Measurements from ENCODE around the gene TEX29. TPM values are rescaled to one million over a fixed set of nuclear protein-coding genes. Genes with fewer than 3 reads are reported as not detected.

The TEX29 gene
- polyA plus RNA-seq, 1 donor from 2014 or later, result not detected

DNA sequence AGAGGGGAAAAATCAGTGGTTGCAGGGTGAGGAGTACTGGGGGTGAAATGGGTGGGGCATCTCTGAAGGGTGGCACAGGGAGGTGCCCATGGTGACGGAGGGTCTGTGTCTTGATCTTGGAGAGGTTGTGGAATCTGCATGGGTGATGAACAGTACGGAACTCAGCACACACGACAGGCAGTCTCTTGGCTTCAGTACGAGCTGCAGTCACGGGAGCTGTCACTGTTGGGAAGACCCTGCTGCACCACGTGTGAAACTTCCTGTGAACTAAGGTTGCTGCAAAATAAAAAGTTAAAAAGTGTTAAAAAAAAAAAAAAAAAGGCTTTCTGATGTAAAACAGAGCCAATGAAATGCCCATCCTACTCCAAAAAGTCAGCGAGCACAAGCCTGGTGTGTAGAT lies 34.3 kb downstream of the TEX29 start:
- H3K27ac ChIP-seq (ENCODE audit: low read length), result no peak overlapping the region
- H2AFZ ChIP-seq (ENCODE audit: low read depth, low read length), result no peak overlapping the region
- H3F3A ChIP-seq (ENCODE audit: insufficient read depth, low read length, poor library complexity, severe bottlenecking), result no peaks in the 10 kb centered on the region
- no peaks in the 10 kb centered on the region for H4K20me1 ChIP-seq (ENCODE audit: insufficient read depth)
- no peaks in the 10 kb centered on the region for H3K9me2 ChIP-seq (ENCODE audit: insufficient read depth, low read length)
- no peak overlapping the region for H3K4me2 ChIP-seq (ENCODE audit: low read length)
- H3K9me3 ChIP-seq (ENCODE audit: low read length), result no peaks in the 10 kb centered on the region
- no peak overlapping the region for H3K4me3 ChIP-seq (ENCODE audit: low read length)
- H3K36me3 ChIP-seq (ENCODE audit: insufficient read depth, low read length), result no peaks in the 10 kb centered on the region
- H3K79me2 ChIP-seq (replicated peaks; ENCODE audit: insufficient read depth, low read length), result no peaks in the 10 kb centered on the region
- TF ChIP-seq RAD21 (conservative IDR thresholded peaks at IDR 0.05) (no peak), POLR2AphosphoS5 (IDR thresholded peaks at IDR 0.05) (no peak), SMC3 (conservative IDR thresholded peaks at IDR 0.05; ENCODE audit: poor library complexity) (no peak), TAF1 (IDR thresholded peaks at IDR 0.05; ENCODE audit: low read depth) (no peak), MXI1 (conservative IDR thresholded peaks at IDR 0.05; ENCODE audit: poor library complexity, severe bottlenecking) (no peak)
- TF ChIP-seq, protein P1, sequence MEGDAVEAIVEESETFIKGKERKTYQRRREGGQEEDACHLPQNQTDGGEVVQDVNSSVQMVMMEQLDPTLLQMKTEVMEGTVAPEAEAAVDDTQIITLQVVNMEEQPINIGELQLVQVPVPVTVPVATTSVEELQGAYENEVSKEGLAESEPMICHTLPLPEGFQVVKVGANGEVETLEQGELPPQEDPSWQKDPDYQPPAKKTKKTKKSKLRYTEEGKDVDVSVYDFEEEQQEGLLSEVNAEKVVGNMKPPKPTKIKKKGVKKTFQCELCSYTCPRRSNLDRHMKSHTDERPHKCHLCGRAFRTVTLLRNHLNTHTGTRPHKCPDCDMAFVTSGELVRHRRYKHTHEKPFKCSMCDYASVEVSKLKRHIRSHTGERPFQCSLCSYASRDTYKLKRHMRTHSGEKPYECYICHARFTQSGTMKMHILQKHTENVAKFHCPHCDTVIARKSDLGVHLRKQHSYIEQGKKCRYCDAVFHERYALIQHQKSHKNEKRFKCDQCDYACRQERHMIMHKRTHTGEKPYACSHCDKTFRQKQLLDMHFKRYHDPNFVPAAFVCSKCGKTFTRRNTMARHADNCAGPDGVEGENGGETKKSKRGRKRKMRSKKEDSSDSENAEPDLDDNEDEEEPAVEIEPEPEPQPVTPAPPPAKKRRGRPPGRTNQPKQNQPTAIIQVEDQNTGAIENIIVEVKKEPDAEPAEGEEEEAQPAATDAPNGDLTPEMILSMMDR (IDR thresholded peaks at IDR 0.05; ENCODE audit: poor library complexity, severe bottlenecking), result no peak
- H3K9ac ChIP-seq (ENCODE audit: low read length), result no peak overlapping the region
- no peaks in the 10 kb centered on the region for H3K27me3 ChIP-seq (ENCODE audit: insufficient read depth, low read depth, low read length)

DNA sequence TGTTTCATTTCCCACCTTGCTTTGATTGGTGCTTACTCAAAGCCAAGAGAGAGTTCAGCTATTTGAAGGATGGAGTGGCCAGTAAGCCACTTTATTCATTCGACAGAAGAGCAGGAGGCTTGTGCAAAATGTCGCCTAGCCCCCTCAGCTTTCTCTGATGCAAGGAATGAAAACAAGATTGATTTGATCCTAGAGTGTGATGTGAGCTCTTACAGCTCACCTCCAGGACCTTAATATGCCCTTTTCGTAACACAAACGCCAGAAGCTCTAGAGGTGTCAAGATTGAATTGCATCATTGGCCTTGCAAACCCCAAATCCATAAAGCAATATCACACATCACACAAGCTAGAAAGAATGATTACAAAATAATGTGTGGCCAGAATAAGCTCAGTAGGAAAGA lies 36.4 kb downstream of the TEX29 start:
- no peak overlapping the region for H3K9ac ChIP-seq (ENCODE audit: low read length)
- no peak overlapping the region for H2AFZ ChIP-seq (ENCODE audit: low read depth, low read length)
- H3K79me2 ChIP-seq (replicated peaks; ENCODE audit: insufficient read depth, low read length), result no peaks in the 10 kb centered on the region
- no peaks in the 10 kb centered on the region for H3K9me3 ChIP-seq (ENCODE audit: low read length)
- no peaks in the 10 kb centered on the region for H3F3A ChIP-seq (ENCODE audit: insufficient read depth, low read length, poor library complexity, severe bottlenecking)
- H3K4me2 ChIP-seq (ENCODE audit: low read length), result no peak overlapping the region
- no peak overlapping the region for H3K27ac ChIP-seq (ENCODE audit: low read length)
- H4K20me1 ChIP-seq (ENCODE audit: insufficient read depth), result no peaks in the 10 kb centered on the region
- no peak for TF ChIP-seq MXI1 (conservative IDR thresholded peaks at IDR 0.05; ENCODE audit: poor library complexity, severe bottlenecking)
- no peak for TF ChIP-seq EP300 (conservative IDR thresholded peaks at IDR 0.05; ENCODE audit: poor library complexity, severe bottlenecking)
- TF ChIP-seq, protein P1 (IDR thresholded peaks at IDR 0.05; ENCODE audit: poor library complexity, severe bottlenecking), result no peak
- TF ChIP-seq POLR2AphosphoS5 (IDR thresholded peaks at IDR 0.05), result no peak
- no peak for TF ChIP-seq TAF1 (IDR thresholded peaks at IDR 0.05; ENCODE audit: low read depth)
- no peak for TF ChIP-seq RAD21 (conservative IDR thresholded peaks at IDR 0.05)
- TF ChIP-seq, protein P2, sequence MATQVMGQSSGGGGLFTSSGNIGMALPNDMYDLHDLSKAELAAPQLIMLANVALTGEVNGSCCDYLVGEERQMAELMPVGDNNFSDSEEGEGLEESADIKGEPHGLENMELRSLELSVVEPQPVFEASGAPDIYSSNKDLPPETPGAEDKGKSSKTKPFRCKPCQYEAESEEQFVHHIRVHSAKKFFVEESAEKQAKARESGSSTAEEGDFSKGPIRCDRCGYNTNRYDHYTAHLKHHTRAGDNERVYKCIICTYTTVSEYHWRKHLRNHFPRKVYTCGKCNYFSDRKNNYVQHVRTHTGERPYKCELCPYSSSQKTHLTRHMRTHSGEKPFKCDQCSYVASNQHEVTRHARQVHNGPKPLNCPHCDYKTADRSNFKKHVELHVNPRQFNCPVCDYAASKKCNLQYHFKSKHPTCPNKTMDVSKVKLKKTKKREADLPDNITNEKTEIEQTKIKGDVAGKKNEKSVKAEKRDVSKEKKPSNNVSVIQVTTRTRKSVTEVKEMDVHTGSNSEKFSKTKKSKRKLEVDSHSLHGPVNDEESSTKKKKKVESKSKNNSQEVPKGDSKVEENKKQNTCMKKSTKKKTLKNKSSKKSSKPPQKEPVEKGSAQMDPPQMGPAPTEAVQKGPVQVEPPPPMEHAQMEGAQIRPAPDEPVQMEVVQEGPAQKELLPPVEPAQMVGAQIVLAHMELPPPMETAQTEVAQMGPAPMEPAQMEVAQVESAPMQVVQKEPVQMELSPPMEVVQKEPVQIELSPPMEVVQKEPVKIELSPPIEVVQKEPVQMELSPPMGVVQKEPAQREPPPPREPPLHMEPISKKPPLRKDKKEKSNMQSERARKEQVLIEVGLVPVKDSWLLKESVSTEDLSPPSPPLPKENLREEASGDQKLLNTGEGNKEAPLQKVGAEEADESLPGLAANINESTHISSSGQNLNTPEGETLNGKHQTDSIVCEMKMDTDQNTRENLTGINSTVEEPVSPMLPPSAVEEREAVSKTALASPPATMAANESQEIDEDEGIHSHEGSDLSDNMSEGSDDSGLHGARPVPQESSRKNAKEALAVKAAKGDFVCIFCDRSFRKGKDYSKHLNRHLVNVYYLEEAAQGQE (IDR thresholded peaks at IDR 0.05; ENCODE audit: borderline replicate concordance), result no peak
- no peaks in the 10 kb centered on the region for H3K27me3 ChIP-seq (ENCODE audit: insufficient read depth, low read depth, low read length)
- H3K9me2 ChIP-seq (ENCODE audit: insufficient read depth, low read length), result no peaks in the 10 kb centered on the region
- H3K4me3 ChIP-seq (ENCODE audit: low read length), result no peak overlapping the region
- no peaks in the 10 kb centered on the region for H3K36me3 ChIP-seq (ENCODE audit: insufficient read depth, low read length)
